Breast epithelium (tissue), 4 donors: ENCODE measurements around the gene ZMYND8. TPM values are rescaled to one million over a fixed set of nuclear protein-coding genes. Genes with fewer than 3 reads are reported as not detected.
"Not testable (repeated sequence)": the region's sequence is repeated elsewhere in the genome, so short reads cannot be mapped to it uniquely, and the experiment has no call there.

ENCODE experiments used
- DNase-seq, 2 donors: peaks; one replicate each; pipeline ENCODE4 v3.0.0-alpha.2; 2019; ENCODE audit warnings: low spot score in 2 of 2
- H3K27ac ChIP-seq, 2 donors: fragments of 200-600 bp; sonication (generic) in 1 of 2; one replicate each; pipeline ENCODE4 v1.5.1; 2016 to 2019; ENCODE audit warnings: mild to moderate bottlenecking in 1 of 2
- H3K27me3 ChIP-seq, 2 donors: fragments of 200-600 bp; sonication (generic) in 1 of 2; one replicate each; pipeline versions ENCODE4 v1.5.1 to v1.6.0; 2017 to 2019; ENCODE audit warnings: control low read depth in 1 of 2, mild to moderate bottlenecking in 1 of 2
- H3K36me3 ChIP-seq: fragments of 200-600 bp; one replicate; pipeline ENCODE4 v1.5.1; 2019
- H3K4me1 ChIP-seq, 2 donors: fragments of 200-600 bp; sonication (generic); one replicate each; pipeline ENCODE4 v1.5.1; 2016 to 2019; ENCODE audit warnings: control low read depth in 1 of 2
- H3K4me3 ChIP-seq, 3 donors: fragments of 200-600 bp; sonication (generic); 1 replicate in 2 of 3; 2 replicates in 1 of 3; pipeline ENCODE4 v1.5.1; 2016 to 2019; ENCODE audit warnings: mild to moderate bottlenecking in 3 of 3, moderate library complexity in 2 of 3
- H3K9me3 ChIP-seq, 2 donors: fragments of 200-600 bp; sonication (generic) in 1 of 2; one replicate each; pipeline ENCODE4 v1.5.1; 2016 to 2019; ENCODE audit warnings: control low read depth in 1 of 2
- CTCF ChIP-seq, 3 donors: fragments of 450-650 bp; IDR thresholded peaks; one replicate each; pipeline ENCODE4 v1.5.1; 2016 to 2017; ENCODE audit warnings: antibody characterized with exemption in 3 of 3, mild to moderate bottlenecking in 3 of 3, moderate library complexity in 3 of 3
- POLR2A ChIP-seq: fragments of 450-650 bp; IDR thresholded peaks from one replicate; pipeline ENCODE4 v1.6.1; 2016; ENCODE audit warnings: antibody characterized with exemption, mild to moderate bottlenecking, moderate library complexity
- POLR2AphosphoS5 ChIP-seq, 3 donors: sonication (generic); formaldehyde crosslinking; IDR thresholded peaks; one replicate each; pipeline ENCODE4 v1.6.1; 2017; ENCODE audit warnings: antibody characterized with exemption in 3 of 3
- intact Hi-C: fragments of 100-400 bp; cut with DNase I; formaldehyde crosslinking; loops from one replicate; pipeline ENCODE4 v1.15.1; 2023; ENCODE audit warnings: low total_unique reads
- total RNA-seq, 3 donors: library from RNA; depleted of rRNA; stranded (reverse); fragments of >200 nt; gene quantifications; one replicate each; pipeline ENCODE4 v1.1.0, GENCODE V29; 2016

ZMYND8 gene
- total RNA-seq, 3 donors from 2014 or later, result 40.6 to 47.7 (median 41.4) TPM

GRCh38 chr20:47311967-47312681 is 44.4 kb downstream of the ZMYND8 start:
- DNase-seq, result no peak
- Histone ChIP-seq H3K4me3 (no peak overlapping the region), H3K36me3 (no peaks in the 10 kb centered on the region), H3K27me3 (no peaks in the 10 kb centered on the region), H3K4me1 (peaks cover 6 to 19% of the 10 kb centered on the region in 2 donors), H3K9me3 (no peaks in the 10 kb centered on the region), H3K27ac (peak overlapping the region; percentile 59 to 99)
- intact Hi-C loops, result loop anchor here (5.0 kb wide), 1 partner anchor 55 kb away; no protein-coding TSS in a partner anchor
- TF ChIP-seq POLR2AphosphoS5 (IDR thresholded peaks at IDR 0.05) (no peak), CTCF (IDR thresholded peaks at IDR 0.05) (peak in 1 of 3 donors; percentile 14), POLR2A (no peak)

GRCh38 chr20:47311211-47311610 is 45.3 kb downstream of the ZMYND8 start:
- intact Hi-C loops, result loop anchor here (5.0 kb wide), 1 partner anchor 56 kb away; no protein-coding TSS in a partner anchor
- H3K36me3 ChIP-seq, result no peaks in the 10 kb centered on the region
- no peak for DNase-seq
- no peaks in the 10 kb centered on the region for H3K9me3 ChIP-seq
- peaks cover 4 to 10% of the 10 kb centered on the region in 2 donors for H3K4me1 ChIP-seq
- TF ChIP-seq POLR2A (no peak), CTCF (IDR thresholded peaks at IDR 0.05) (no peak), POLR2AphosphoS5 (IDR thresholded peaks at IDR 0.05) (no peak)
- H3K27ac ChIP-seq, result peak overlapping the region; percentile 59 to 99
- H3K27me3 ChIP-seq, result no peaks in the 10 kb centered on the region
- H3K4me3 ChIP-seq, result no peak overlapping the region

GRCh38 chr20:47310729-47311128 is 45.8 kb downstream of the ZMYND8 start:
- Histone ChIP-seq H3K36me3 (no peaks in the 10 kb centered on the region), H3K9me3 (no peaks in the 10 kb centered on the region), H3K4me3 (no peak overlapping the region), H3K4me1 (peaks cover 2 to 7% of the 10 kb centered on the region in 2 donors), H3K27me3 (no peaks in the 10 kb centered on the region), H3K27ac (peak overlapping the region; percentile 75 to 99)
- TF ChIP-seq CTCF (IDR thresholded peaks at IDR 0.05) (no peak), POLR2A (no peak), POLR2AphosphoS5 (IDR thresholded peaks at IDR 0.05) (no peak)
- intact Hi-C loops, result loop anchor here (5.0 kb wide), 1 partner anchor 57 kb away; no protein-coding TSS in a partner anchor
- no peak for DNase-seq

- Histone ChIP-seq H3K27ac (peak overlapping the region; percentile 75 to 99), H3K36me3 (no peaks in the 10 kb centered on the region), H3K4me1 (no peaks in the 10 kb centered on the region), H3K27me3 (no peaks in the 10 kb centered on the region), H3K9me3 (no peaks in the 10 kb centered on the region), H3K4me3 (no peak overlapping the region)
- TF ChIP-seq POLR2A (no peak), POLR2AphosphoS5 (IDR thresholded peaks at IDR 0.05) (no peak), CTCF (IDR thresholded peaks at IDR 0.05) (no peak)
- peak; percentile 54 to 74 for DNase-seq
- intact Hi-C loops, result loop anchor here (5.0 kb wide), 1 partner anchor 57 kb away; no protein-coding TSS in a partner anchor
Observed at GRCh38 chr20:47309806-47310426, 46.6 kb downstream of the ZMYND8 start.

GRCh38 chr20:47309394-47309793 is 47.1 kb downstream of the ZMYND8 start:
- Histone ChIP-seq H3K4me3 (no peak overlapping the region), H3K4me1 (no peaks in the 10 kb centered on the region), H3K36me3 (no peaks in the 10 kb centered on the region), H3K9me3 (no peaks in the 10 kb centered on the region), H3K27ac (peak overlapping the region; percentile 75 to 99), H3K27me3 (no peaks in the 10 kb centered on the region)
- DNase-seq, result peak in 1 of 2 donors; percentile 24
- intact Hi-C loops, result no loop called here
- no peak for TF ChIP-seq POLR2A

GRCh38 chr20:47307569-47307968 is 48.9 kb downstream of the ZMYND8 start:
- H3K36me3 ChIP-seq, H3K4me1 ChIP-seq: not testable (repeated sequence)

More at GRCh38 chr20:47307569-47307968, 48.9 kb downstream of the ZMYND8 start:
- peak in 1 of 2 donors; percentile 12 for DNase-seq
- intact Hi-C loops, H3K4me3 ChIP-seq, H3K9me3 ChIP-seq, H3K27ac ChIP-seq, H3K27me3 ChIP-seq: not testable (repeated sequence)
